WI38 (cell line): ENCODE data around the gene MYO5C.
"Not testable (repeated sequence)": the region's sequence is repeated elsewhere in the genome, so short reads cannot be mapped to it uniquely, and the experiment has no call there.

Experiments used
- H3K4me3 ChIP-seq: 2 replicates; pipeline ENCODE4 v1.5.1; 2011; ENCODE audit warnings: low read depth, mild to moderate bottlenecking, control low read depth, low read length
- CTCF ChIP-seq: IDR thresholded peaks from 2 replicates; pipeline ENCODE4 v1.5.1; 2012; ENCODE audit warnings: low read depth, mild to moderate bottlenecking, control low read depth, low read length

Gene MYO5C

GRCh38 chr15:52171807-52172206, 123.8 kb downstream of the MYO5C start:
- TF ChIP-seq CTCF, result no peak
- no peak overlapping the region for H3K4me3 ChIP-seq

DNA sequence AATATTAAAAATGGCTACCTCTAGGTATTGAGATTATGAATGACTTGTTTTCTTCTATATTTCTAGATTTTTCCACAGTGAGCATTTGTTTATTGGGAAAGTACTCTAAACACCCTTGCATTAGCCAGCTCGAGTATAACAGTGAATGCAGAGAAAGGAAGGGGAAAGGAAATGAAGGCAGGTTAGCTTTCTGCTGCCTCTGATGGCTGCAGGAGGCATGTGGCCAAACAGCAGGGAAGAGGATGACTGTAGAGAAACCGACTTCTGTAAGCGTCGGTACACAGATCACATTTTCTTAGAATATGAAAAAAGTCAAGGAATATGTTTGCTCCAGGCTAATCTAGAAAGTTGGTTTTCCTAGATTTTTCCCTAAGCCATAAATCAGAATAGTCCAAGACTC, 124.2 kb downstream of the MYO5C start:
- TF ChIP-seq CTCF, result no peak
- H3K4me3 ChIP-seq, result no peak overlapping the region

DNA sequence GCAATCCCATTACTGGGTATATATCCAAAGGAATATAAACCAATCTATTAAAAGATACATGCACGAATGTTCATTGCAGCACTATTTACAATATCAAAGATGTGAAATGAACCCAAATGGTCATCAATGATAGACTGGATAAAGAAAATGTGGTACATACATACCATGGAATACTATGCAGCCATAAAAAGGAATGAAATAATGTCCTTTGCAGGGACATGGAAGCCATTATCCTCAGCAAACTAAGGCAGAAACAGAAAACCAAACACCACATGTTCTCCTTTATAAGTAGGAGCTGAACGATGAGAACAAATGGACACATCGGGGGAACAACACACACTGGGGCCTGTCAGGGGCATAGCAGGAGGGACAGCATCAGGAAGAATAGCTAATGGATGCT, 125.4 kb downstream of the MYO5C start:
- H3K4me3 ChIP-seq, result not testable (repeated sequence)

GRCh38 chr15:52165494-52166131, 130.0 kb downstream of the MYO5C start:
- not testable (repeated sequence) for H3K4me3 ChIP-seq

DNA sequence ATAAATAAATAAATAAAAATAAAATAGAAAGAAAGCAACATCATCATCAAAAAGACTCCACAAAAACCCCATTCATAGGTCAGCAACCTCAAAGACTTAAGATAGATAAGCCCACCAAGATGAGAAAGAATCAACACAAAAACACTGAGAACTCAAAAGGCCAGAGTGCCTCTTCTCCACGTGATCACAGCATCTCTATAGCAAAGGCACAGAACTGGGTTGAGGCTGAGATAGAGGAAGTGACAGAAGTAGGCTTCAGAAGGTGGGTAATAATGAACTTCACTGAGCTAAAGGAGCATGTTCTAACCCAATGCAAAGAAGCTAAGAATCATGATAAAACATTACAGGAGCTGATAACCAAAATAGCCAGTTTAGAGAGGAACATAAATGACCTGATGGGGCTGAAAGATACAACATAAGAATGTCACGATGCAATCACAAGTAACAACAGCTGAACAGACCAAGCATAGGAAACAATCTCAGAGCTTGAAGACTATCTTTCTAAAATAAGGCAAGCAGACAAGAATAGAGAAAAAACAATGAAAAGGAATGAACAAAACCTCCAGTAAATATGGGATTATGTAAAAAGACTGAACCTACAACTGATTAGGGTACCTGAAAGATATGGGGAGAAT, 130.9 kb downstream of the MYO5C start:
- no peak overlapping the region for H3K4me3 ChIP-seq
- no peak for TF ChIP-seq CTCF

DNA sequence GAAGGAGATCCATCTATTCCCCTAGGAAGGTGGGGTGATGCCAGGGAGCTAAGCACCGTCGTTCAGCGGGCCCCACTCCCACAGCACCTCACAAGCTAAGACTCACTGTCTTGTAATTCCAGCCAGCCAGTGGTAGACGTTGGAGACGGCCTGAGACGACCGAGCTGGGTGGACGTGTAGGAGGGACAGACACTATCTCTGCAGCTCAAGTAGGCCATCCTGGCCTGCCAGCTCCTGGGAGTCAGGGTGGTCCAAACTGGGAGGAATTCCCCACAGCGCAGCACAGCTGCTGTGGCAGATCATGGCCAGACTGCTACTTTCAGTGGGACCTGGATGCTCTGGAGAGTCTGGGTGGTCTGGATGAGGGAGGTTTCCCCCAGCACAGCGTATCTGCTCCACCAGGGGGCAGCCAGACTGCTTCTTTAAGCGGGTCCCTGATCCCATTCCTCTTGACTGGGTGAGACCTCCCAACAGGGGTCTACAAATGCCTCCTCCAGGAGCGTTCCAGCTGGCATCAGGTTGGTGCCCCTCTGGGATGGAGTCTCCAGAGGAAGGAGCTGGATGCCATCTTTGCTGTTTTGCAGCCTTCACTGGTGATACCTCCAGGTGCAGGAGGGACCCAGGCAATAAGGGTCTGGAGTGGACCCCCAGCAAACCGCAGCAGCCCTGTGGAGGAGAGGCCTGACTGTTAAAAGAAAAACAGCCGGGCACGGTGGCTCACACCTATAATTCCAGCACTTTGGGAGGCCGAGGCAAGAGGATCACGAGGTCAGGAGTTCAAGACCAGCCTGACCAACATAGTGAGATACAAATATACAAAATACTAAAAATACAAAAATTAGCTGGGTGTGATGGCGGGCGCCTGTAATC, 132.0 kb downstream of the MYO5C start:
- TF ChIP-seq CTCF, result no peak
- no peak overlapping the region for H3K4me3 ChIP-seq

DNA sequence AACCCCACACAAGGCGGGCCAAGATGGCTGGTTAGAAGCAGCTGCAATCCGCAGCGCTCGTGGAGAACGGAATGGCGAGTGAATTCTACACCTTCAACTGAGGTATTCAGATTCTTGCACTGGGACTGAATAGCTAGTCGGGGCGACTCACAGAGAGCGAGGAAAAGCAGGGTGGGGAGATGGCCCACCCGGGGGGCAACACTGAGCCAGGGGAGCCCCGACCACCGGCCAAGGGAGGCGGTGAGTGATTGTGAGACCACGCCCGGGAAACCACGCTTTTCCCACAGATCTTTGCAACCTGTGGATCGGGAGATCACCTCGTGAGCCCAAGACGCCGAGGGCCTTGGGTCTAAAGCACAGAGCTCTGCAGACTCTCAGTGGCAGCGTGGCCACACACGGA, 132.7 kb downstream of the MYO5C start:
- TF ChIP-seq CTCF, result no peak

GRCh38 chr15:52162260-52162659, 133.3 kb downstream of the MYO5C start:
- no peak overlapping the region; the same call in 1 of the 2 replicates for H3K4me3 ChIP-seq
- TF ChIP-seq CTCF, result no peak

More for the DNA sequence above, 132.7 kb downstream of the MYO5C start:
- H3K4me3 ChIP-seq, result no peak overlapping the region
